Mesodermal cell (in vitro differentiated cells): Measurements from ENCODE around the gene PHF3.

Experiments used
- H3K27ac ChIP-seq: 2 replicates; pipeline ENCODE4 v1.7.0; 2013; ENCODE audit warnings: mild to moderate bottlenecking, low read depth, low read length, moderate library complexity; ENCODE audit not compliant: severe bottlenecking
- H3K36me3 ChIP-seq: 2 replicates; pipeline ENCODE4 v1.7.1; 2013; ENCODE audit warnings: mild to moderate bottlenecking, low read length, moderate library complexity; ENCODE audit not compliant: control insufficient read depth, insufficient read depth
- H3K4me1 ChIP-seq: one replicate; pipeline ENCODE4 v1.7.1; 2013; ENCODE audit warnings: mild to moderate bottlenecking, low read length; ENCODE audit not compliant: insufficient read depth, control insufficient read depth, poor library complexity, severe bottlenecking
- H3K4me3 ChIP-seq: 2 replicates; pipeline ENCODE4 v1.7.0; 2013; ENCODE audit warnings: low read length, control low read depth, mild to moderate bottlenecking; ENCODE audit not compliant: insufficient read depth, poor library complexity, severe bottlenecking; ENCODE audit errors: extremely low read depth
- H3K9me3 ChIP-seq: 2 replicates; pipeline ENCODE4 v1.7.1; 2013; ENCODE audit warnings: mild to moderate bottlenecking, low read length, moderate library complexity; ENCODE audit not compliant: control insufficient read depth
- WGBS, 2 experiments: methylation state at CpG; one replicate each; pipeline ENCODE4 v1.1.5; 2013; ENCODE audit warnings: missing lambda C conversion rate in 2 of 2; ENCODE audit not compliant: insufficient coverage in 2 of 2; 5-methylcytosine and 5-hydroxymethylcytosine counted together

The PHF3 gene

GRCh38 chr6:63674635-63675034 lies 39.0 kb downstream of the PHF3 start:
- Histone ChIP-seq H3K4me3 (no peak overlapping the region), H3K36me3 (peaks cover 5% of the 10 kb centered on the region), H3K27ac (no peak overlapping the region), H3K9me3 (no peaks in the 10 kb centered on the region), H3K4me1 (no peaks in the 10 kb centered on the region)
- WGBS, 2 experiments: no CpG with 5 or more reads among the region's 3 CpGs

GRCh38 chr6:63675138-63675537 lies 39.5 kb downstream of the PHF3 start:
- Histone ChIP-seq H3K9me3 (no peaks in the 10 kb centered on the region), H3K27ac (no peak overlapping the region), H3K4me1 (no peaks in the 10 kb centered on the region), H3K4me3 (no peak overlapping the region), H3K36me3 (peaks cover 9% of the 10 kb centered on the region)
- WGBS, 2 experiments: no CpG with 5 or more reads among the region's 1 CpG

DNA sequence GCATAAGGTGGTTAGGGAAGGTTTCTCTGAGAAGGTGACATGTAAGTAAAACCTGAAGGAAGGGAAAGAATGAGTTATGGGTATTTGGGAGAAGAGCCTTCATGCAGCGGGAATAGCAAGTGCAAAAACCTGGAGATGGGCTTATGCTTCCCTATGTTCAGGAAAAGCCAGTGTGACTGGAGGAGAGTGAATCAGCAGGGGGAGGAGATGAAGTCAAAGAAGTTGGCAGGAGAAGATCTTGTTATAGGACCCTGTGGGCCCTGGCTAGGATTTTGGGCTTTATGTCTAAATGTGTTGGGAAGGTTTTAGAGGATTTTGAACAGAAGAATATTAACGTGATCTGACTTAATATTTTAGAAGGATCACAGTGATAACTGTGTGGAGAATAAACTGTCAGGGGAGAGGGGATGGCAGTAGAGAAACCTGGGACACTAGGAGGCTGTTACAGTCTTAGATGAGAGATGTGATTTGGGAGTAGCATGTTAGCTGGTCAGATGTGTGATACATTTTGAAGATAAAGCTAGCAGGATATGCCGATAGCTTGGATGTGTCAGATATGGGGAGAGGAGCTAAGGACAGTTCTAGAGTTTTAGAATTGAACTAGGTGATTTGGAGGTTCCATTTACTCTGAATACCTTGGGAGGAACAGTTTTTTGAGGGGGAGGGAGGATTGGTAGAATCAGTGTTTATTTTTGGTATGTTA lies 41.0 kb downstream of the PHF3 start:
- Histone ChIP-seq H3K36me3 (peaks cover 5% of the 10 kb centered on the region), H3K27ac (no peak overlapping the region), H3K4me3 (no peak overlapping the region), H3K4me1 (no peaks in the 10 kb centered on the region), H3K9me3 (no peaks in the 10 kb centered on the region)
- WGBS, 2 experiments: 91 to 97% methylated on average over 3 of the region's 3 CpGs

DNA sequence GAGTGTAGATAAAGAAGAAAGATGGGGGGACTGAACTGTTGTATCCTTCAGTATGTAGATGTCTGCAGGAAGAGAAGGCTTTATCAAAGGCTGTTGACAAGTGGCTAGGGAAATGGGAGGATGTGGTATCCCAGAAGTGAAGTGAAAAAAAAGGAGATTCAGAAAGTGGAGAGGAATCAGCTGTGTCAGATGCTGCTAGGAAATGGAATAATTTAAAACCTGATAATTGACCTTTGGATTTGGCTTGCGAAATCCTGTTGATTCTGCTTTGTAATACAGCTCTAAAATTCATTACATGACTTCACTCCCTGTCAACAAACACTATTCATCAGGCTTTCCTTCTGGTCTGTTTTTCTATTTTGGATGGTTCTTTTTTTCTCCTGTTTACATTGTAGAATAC lies 41.7 kb downstream of the PHF3 start:
- H3K4me1 ChIP-seq: no peaks in the 10 kb centered on the region
- WGBS, 2 experiments: no CpG with 5 or more reads among the region's 1 CpG
- no peak overlapping the region for H3K27ac ChIP-seq
- H3K9me3 ChIP-seq: no peaks in the 10 kb centered on the region
- peaks cover 5% of the 10 kb centered on the region for H3K36me3 ChIP-seq
- H3K4me3 ChIP-seq: no peak overlapping the region

DNA sequence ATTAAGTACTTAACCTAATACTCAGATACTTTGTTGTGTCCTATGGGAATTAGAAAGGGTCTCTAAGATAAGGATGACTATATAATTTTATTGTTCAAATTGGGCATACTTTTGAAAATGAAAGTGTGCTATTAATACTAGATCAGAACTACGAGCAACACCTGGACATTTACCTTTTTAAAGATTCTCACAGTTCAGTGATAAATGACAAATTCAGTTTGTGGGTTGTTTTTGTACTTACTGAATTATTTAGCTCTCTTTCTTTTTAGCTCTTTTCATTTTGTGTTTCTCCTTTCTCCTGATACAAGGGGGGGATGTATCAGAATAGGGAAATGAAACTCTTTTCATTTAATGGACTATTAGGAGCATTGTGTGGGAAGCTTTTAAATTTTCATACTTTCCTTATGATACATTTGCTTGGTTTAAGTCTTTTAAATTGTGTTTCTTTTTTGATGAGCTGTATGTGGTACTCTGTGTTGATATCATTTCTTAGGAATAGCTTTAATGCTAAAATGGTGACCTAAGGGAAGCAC lies 47.5 kb downstream of the PHF3 start:
- Histone ChIP-seq H3K9me3 (no peaks in the 10 kb centered on the region), H3K4me1 (no peaks in the 10 kb centered on the region), H3K4me3 (no peak overlapping the region), H3K27ac (no peak overlapping the region), H3K36me3 (peaks cover 35% of the 10 kb centered on the region)
- no CpG with 5 or more reads among the region's 1 CpG for WGBS, 2 experiments

- Histone ChIP-seq H3K27ac (no peak overlapping the region), H3K9me3 (no peaks in the 10 kb centered on the region), H3K36me3 (peaks cover 30% of the 10 kb centered on the region), H3K4me1 (no peaks in the 10 kb centered on the region), H3K4me3 (no peak overlapping the region)
- WGBS, 2 experiments: 88 to 91% methylated on average over 3 to 4 of the region's 4 CpGs
Measured at GRCh38 chr6:63685446-63686379, 50.1 kb downstream of the PHF3 start.

- H3K36me3 ChIP-seq: peaks cover 24% of the 10 kb centered on the region
- no CpG with 5 or more reads among the region's 2 CpGs for WGBS, 2 experiments
Measured at GRCh38 chr6:63689421-63689820, 53.8 kb downstream of the PHF3 start.

GRCh38 chr6:63690221-63690620 lies 54.6 kb downstream of the PHF3 start:
- H3K4me1 ChIP-seq: no peaks in the 10 kb centered on the region
- H3K9me3 ChIP-seq: no peaks in the 10 kb centered on the region
- no peak overlapping the region for H3K27ac ChIP-seq
- H3K4me3 ChIP-seq: no peak overlapping the region
- H3K36me3 ChIP-seq: peaks cover 16% of the 10 kb centered on the region

More at GRCh38 chr6:63689421-63689820, 53.8 kb downstream of the PHF3 start:
- H3K9me3 ChIP-seq: no peaks in the 10 kb centered on the region
- no peak overlapping the region for H3K4me3 ChIP-seq
- H3K27ac ChIP-seq: no peak overlapping the region
- no peaks in the 10 kb centered on the region for H3K4me1 ChIP-seq

GRCh38 chr6:63705707-63706106 lies 70.1 kb downstream of the PHF3 start:
- Histone ChIP-seq H3K36me3 (peaks cover 71% of the 10 kb centered on the region), H3K27ac (no peak overlapping the region), H3K9me3 (no peaks in the 10 kb centered on the region), H3K4me3 (no peak overlapping the region), H3K4me1 (no peaks in the 10 kb centered on the region)
- 85% methylated on average over 2 of the region's 2 CpGs; no CpG with 5 or more reads in 1 of the 2 experiments for WGBS, 2 experiments

DNA sequence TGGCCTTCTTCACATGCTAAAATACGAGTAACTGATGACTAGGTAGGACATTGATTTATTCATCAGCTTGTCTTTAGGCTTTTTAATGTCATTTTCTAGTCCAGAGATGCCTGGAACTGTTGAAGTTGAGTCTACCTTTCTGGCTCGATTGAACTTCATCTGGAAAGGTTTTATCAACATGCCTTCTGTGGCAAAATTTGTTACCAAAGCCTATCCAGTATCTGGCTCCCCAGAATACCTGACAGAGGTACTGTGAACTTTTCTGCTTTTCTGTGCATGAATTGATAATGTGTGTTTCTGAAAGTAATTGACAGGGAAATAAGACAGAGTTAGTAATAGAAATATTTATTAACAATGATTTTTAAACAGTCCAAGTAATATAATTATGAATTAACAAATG lies 71.0 kb downstream of the PHF3 start:
- 90 to 94% methylated on average over 1 to 2 of the region's 2 CpGs for WGBS, 2 experiments
- H3K9me3 ChIP-seq: no peaks in the 10 kb centered on the region
- H3K36me3 ChIP-seq: peaks cover 76% of the 10 kb centered on the region
- no peak overlapping the region for H3K4me3 ChIP-seq
- no peaks in the 10 kb centered on the region for H3K4me1 ChIP-seq
- no peak overlapping the region for H3K27ac ChIP-seq
